HEK293 (cell line): Measurements from ENCODE around the gene CYP1A1.

ENCODE experiments used
- BCL6B ChIP-seq: fragments of 450-650 bp; formaldehyde crosslinking; IDR thresholded peaks from 2 replicates; pipeline ENCODE4 v1.5.1; 2017; ENCODE audit warnings: missing biosample characterization, missing genetic modification characterization
- MZF1 ChIP-seq: fragments of 450-650 bp; formaldehyde crosslinking; IDR thresholded peaks from 2 replicates; pipeline ENCODE4 v1.5.1; 2017; ENCODE audit warnings: missing biosample characterization, missing genetic modification characterization, borderline replicate concordance
- PBX3 ChIP-seq: sonication (generic); formaldehyde crosslinking; IDR thresholded peaks from 2 replicates; pipeline ENCODE4 v1.8.1; 2022; ENCODE audit warnings: mild to moderate bottlenecking, moderate library complexity, missing genetic modification reagents
- ZNF184 ChIP-seq: fragments of 450-650 bp; IDR thresholded peaks from 2 replicates; pipeline ENCODE4 v1.5.1; 2018; ENCODE audit warnings: missing biosample characterization, mild to moderate bottlenecking, missing genetic modification characterization
- ZNF280D ChIP-seq: fragments of 450-650 bp; formaldehyde crosslinking; IDR thresholded peaks from 2 replicates; pipeline ENCODE4 v1.5.1; 2016; ENCODE audit warnings: missing biosample characterization, missing genetic modification characterization
- ZNF311 ChIP-seq: fragments of 450-650 bp; formaldehyde crosslinking; IDR thresholded peaks from 2 replicates; pipeline ENCODE4 v1.5.1; 2017; ENCODE audit warnings: missing biosample characterization, missing genetic modification characterization, borderline replicate concordance
- ZNF785 ChIP-seq: fragments of 450-650 bp; formaldehyde crosslinking; IDR thresholded peaks from 2 replicates; pipeline ENCODE4 v1.5.1; 2016; ENCODE audit warnings: missing biosample characterization, missing genetic modification characterization
- ZXDB ChIP-seq: fragments of 450-650 bp; formaldehyde crosslinking; IDR thresholded peaks from 2 replicates; pipeline ENCODE4 v1.5.1; 2016; ENCODE audit warnings: missing biosample characterization, missing genetic modification characterization
- TF ChIP-seq, protein P1 (sequence below): fragments of 450-650 bp; formaldehyde crosslinking; IDR thresholded peaks from 2 replicates; pipeline ENCODE4 v1.5.1; 2016; ENCODE audit warnings: missing biosample characterization, missing genetic modification characterization

DNA sequence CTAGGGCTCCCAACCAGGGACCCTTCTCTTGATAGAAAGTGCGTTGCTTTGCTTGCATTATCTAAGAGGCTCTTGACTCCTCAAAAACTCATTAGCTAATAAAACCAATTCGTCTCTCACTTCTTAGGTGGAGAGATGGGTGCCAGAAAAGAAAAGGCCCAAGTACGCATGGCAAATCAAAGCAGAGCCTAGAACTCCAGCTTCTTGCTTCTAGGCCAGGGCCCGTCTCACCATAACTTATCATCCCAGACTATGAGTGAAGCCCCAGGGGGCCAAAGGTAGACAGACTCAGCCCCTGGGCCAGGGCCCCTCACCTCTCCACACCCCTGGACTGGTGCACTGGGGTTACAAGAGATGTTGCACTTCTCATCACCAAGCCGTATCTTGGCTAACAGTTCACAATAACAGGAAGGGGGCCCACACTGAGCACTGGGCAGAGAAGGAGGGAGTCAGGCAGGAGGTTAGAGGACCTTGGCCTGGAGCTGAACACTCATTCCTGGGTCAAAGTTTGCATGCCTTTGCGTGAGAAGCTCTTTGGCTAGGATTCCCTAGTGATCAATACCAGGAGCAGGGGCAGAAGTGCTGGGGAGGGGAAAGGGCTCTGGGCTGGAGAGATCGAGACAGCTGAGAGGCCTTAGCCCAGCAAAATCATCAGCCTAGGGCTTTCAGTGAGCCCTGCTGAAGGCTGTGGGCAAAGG is 5.4 kb upstream of the CYP1A1 start:
- no peak for TF ChIP-seq ZNF280D (tag by site-specific recombination)
- no peak for TF ChIP-seq ZNF311
- TF ChIP-seq ZNF785 (tag by site-specific recombination), result no peak
- TF ChIP-seq MZF1 (tag by site-specific recombination), result no peak
- TF ChIP-seq, protein P1, sequence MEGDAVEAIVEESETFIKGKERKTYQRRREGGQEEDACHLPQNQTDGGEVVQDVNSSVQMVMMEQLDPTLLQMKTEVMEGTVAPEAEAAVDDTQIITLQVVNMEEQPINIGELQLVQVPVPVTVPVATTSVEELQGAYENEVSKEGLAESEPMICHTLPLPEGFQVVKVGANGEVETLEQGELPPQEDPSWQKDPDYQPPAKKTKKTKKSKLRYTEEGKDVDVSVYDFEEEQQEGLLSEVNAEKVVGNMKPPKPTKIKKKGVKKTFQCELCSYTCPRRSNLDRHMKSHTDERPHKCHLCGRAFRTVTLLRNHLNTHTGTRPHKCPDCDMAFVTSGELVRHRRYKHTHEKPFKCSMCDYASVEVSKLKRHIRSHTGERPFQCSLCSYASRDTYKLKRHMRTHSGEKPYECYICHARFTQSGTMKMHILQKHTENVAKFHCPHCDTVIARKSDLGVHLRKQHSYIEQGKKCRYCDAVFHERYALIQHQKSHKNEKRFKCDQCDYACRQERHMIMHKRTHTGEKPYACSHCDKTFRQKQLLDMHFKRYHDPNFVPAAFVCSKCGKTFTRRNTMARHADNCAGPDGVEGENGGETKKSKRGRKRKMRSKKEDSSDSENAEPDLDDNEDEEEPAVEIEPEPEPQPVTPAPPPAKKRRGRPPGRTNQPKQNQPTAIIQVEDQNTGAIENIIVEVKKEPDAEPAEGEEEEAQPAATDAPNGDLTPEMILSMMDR (tag by site-specific recombination), result no peak
- TF ChIP-seq ZXDB (tag by site-specific recombination), result no peak
- no peak for TF ChIP-seq ZNF184 (tag by site-specific recombination)
- no peak for TF ChIP-seq BCL6B (tag by site-specific recombination)
- TF ChIP-seq PBX3 (CRISPR knock-in tag), result no peak
